ENCODE measurements around the gene MRPS18B.
"Not testable (repeated sequence)": the region's sequence is repeated elsewhere in the genome, so short reads cannot be mapped to it uniquely, and the experiment has no call there.

The MRPS18B gene

GRCh38 chr6:30643656-30644055 is 26.0 kb downstream of the MRPS18B start:
- DNase-seq (ENCODE audit: low spot score), result no peak

- DNase-seq (ENCODE audit: low spot score), result no peak
Measured at GRCh38 chr6:30644769-30645168, 27.1 kb downstream of the MRPS18B start.

GRCh38 chr6:30645989-30646388 is 28.3 kb downstream of the MRPS18B start:
- no peak for DNase-seq (ENCODE audit: low spot score)

GRCh38 chr6:30646450-30647241 is 29.0 kb downstream of the MRPS18B start, which contains the start of gene C6orf136:
Gene C6orf136 (plus strand): TSS chr6:30647133. CDS start chr6:30647232, 99 bp downstream.
- peak; percentile 90 for DNase-seq (ENCODE audit: low spot score)

- no peak for DNase-seq (ENCODE audit: low spot score)
Measured at GRCh38 chr6:30647242-30648116, 29.8 kb downstream of the MRPS18B start.

GRCh38 chr6:30651143-30651542 is 33.5 kb downstream of the MRPS18B start:
- DNase-seq (ENCODE audit: low spot score), result no peak

- DNase-seq (ENCODE audit: low spot score), result no peak
Measured at GRCh38 chr6:30654798-30655742, 37.4 kb downstream of the MRPS18B start.

- DNase-seq (ENCODE audit: low spot score), result no peak
Measured at GRCh38 chr6:30655743-30656094, 38.1 kb downstream of the MRPS18B start.

- DNase-seq (ENCODE audit: low spot score), result no peak
Measured at GRCh38 chr6:30656513-30656912, 38.9 kb downstream of the MRPS18B start.

GRCh38 chr6:30657454-30657853 is 39.8 kb downstream of the MRPS18B start:
- DNase-seq (ENCODE audit: low spot score), result no peak

GRCh38 chr6:30657922-30658321 is 40.3 kb downstream of the MRPS18B start:
- not testable (repeated sequence) for DNase-seq (ENCODE audit: low spot score)

- DNase-seq (ENCODE audit: low spot score), result no peak
Measured at GRCh38 chr6:30664994-30665767, 47.5 kb downstream of the MRPS18B start.

- not testable (repeated sequence) for DNase-seq (ENCODE audit: low spot score)
Measured at GRCh38 chr6:30666300-30666699, 48.7 kb downstream of the MRPS18B start.

GRCh38 chr6:30670760-30671527 is 53.3 kb downstream of the MRPS18B start:
- no peak for DNase-seq (ENCODE audit: low spot score)

GRCh38 chr6:30672445-30673253 is 55.0 kb downstream of the MRPS18B start, which contains the start of gene DHX16:
Gene DHX16 (minus strand): TSS chr6:30673006. CDS start chr6:30672841, 165 bp downstream.
- DNase-seq (ENCODE audit: low spot score), result peak; percentile 98

All from kidney capillary endothelial cell (primary cell).